BLaER1 treated with 17β-estradiol and CSF1 and Interleukin-3, amounts not matched to agents 10 nM and 100 nM (cell line): ENCODE results near the gene MLPH.

Source experiments
- H3K27ac ChIP-seq, 11 experiments: shearing (Covaris generic); formaldehyde crosslinking; 2 replicates each; pipeline ENCODE4 v1.8.1; 2022
- H3K27me3 ChIP-seq, 11 experiments: shearing (Covaris generic); formaldehyde crosslinking; 2 replicates each; pipeline ENCODE4 v1.8.1; 2022
- H3K36me3 ChIP-seq, 11 experiments: shearing (Covaris generic); formaldehyde crosslinking; 2 replicates each; pipeline ENCODE4 v1.8.1; 2022
- H3K4me1 ChIP-seq, 10 experiments: shearing (Covaris generic); formaldehyde crosslinking; 2 replicates each; pipeline ENCODE4 v1.8.1; 2022
- H3K4me2 ChIP-seq, 11 experiments: shearing (Covaris generic); formaldehyde crosslinking; 2 replicates each; pipeline ENCODE4 v1.8.1; 2022
- H3K4me3 ChIP-seq, 10 experiments: shearing (Covaris generic); formaldehyde crosslinking; 2 replicates each; pipeline ENCODE4 v1.8.1; 2022
- H3K9ac ChIP-seq, 11 experiments: shearing (Covaris generic); formaldehyde crosslinking; 2 replicates each; pipeline ENCODE4 v1.8.1; 2022
- H3K9me3 ChIP-seq, 11 experiments: shearing (Covaris generic); formaldehyde crosslinking; replicated peaks in 1 of 11; 2 replicates each; pipeline ENCODE4 v1.8.1; 2022
- H4K20me1 ChIP-seq, 11 experiments: shearing (Covaris generic); formaldehyde crosslinking; 2 replicates each; pipeline ENCODE4 v1.8.1; 2022
- Cebpa-rat ChIP-seq, 11 experiments: shearing (Covaris generic); IDR thresholded peaks; 2 replicates each; pipeline ENCODE4 v1.8.1; 2022

Gene MLPH

DNA sequence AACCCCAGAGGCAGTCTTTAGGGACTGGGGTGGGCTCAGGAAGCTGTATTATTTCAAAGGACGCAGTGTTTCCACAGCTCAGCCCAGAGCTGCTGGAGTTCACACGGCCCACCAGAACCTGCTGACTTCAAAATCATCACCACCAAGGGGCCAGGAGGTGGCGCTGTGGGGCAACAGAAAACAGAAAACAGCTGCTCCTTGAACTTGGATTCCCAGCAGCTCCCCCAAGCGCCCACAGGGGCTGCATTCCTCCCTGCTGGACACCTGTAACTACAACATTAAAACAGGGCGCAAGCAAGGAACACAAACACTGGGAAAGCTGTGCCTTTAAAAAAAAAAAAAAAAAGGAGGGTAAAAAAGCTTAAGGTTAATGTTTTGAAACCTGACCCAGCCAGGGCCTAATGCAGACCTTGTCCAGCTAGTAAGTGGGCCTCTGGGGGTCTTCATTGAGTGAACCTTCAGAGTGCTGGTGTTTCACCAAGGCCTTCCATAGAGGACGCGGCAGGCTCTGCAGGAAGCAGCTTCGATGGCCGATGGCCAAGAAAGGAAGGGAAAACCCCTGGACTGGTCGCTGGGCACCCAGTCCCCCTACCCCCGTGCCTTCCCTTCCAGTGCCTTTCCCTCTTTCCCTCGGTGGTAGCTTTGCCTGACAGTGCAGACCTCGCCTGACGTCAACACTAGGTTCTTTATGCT, 25.9 kb downstream of the MLPH start:
- Histone ChIP-seq H3K27ac (no peak overlapping the region; a peak in 1 of 22 replicates), H3K27me3 (peaks cover 0 to 12% (median 9%) of the 10 kb centered on the region in 11 experiments; a peak in 15 of 22 replicates), H3K4me2 (peak overlapping the region in 6 of 11 experiments; percentile 81 to 93 (median 91); a peak in 11 of 22 replicates), H4K20me1 (no peaks in the 10 kb centered on the region), H3K9ac (peak overlapping the region in 1 of 11 experiments; percentile 30; a peak in 1 of 22 replicates), H3K36me3 (no peaks in the 10 kb centered on the region), H3K4me1 (peaks cover 15 to 37% (median 36%) of the 10 kb centered on the region in 10 experiments), H3K9me3 (no peaks in the 10 kb centered on the region), H3K4me3 (no peak overlapping the region)
- no peak for TF ChIP-seq Cebpa-rat (IDR thresholded peaks at IDR 0.05)

DNA sequence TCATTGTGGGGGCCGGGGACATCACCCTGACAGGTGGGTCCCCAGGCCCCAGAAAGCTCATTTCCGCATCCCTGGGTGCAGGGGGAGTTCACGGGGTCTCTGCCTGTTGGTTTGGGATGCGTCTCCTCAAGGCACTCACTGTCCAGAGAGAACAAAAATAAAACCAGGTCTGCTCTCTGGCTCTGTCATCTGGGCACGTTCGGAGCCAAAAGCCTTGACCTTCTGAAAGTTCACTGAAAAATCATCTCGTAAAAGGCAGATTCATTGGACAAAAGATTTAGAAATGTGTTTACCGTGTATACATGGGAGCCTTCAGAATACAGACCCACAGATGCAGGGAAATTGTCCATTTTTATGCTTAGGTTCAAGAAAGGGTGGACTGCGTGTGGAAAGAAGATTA, 26.6 kb downstream of the MLPH start:
- no peaks in the 10 kb centered on the region for H3K9me3 ChIP-seq
- TF ChIP-seq Cebpa-rat (IDR thresholded peaks at IDR 0.05): no peak
- no peaks in the 10 kb centered on the region for H3K36me3 ChIP-seq
- peak overlapping the region in 7 of 11 experiments; percentile 79 to 93 (median 90); a peak in 12 of 22 replicates for H3K4me2 ChIP-seq
- H3K27ac ChIP-seq: peak overlapping the region in 1 of 11 experiments; percentile 53; a peak in 2 of 22 replicates
- H3K4me3 ChIP-seq: no peak overlapping the region
- H3K9ac ChIP-seq: peak overlapping the region in 3 of 11 experiments; percentile 30 to 66 (median 63); a peak in 6 of 22 replicates
- peaks cover 0 to 5% (median under 1%) of the 10 kb centered on the region in 11 experiments; a peak in 6 of 22 replicates for H3K27me3 ChIP-seq
- peaks cover 15 to 37% (median 36%) of the 10 kb centered on the region in 10 experiments for H3K4me1 ChIP-seq
- no peaks in the 10 kb centered on the region for H4K20me1 ChIP-seq

GRCh38 chr2:237514474-237515130, 27.6 kb downstream of the MLPH start:
- no peak overlapping the region for H3K4me3 ChIP-seq
- H4K20me1 ChIP-seq: no peaks in the 10 kb centered on the region
- no peak for TF ChIP-seq Cebpa-rat (IDR thresholded peaks at IDR 0.05)
- no peaks in the 10 kb centered on the region for H3K27me3 ChIP-seq
- peaks cover 15 to 37% (median 36%) of the 10 kb centered on the region in 10 experiments for H3K4me1 ChIP-seq
- H3K36me3 ChIP-seq: no peaks in the 10 kb centered on the region
- H3K9ac ChIP-seq: peak overlapping the region in 5 of 11 experiments; percentile 27 to 66 (median 46); a peak in 10 of 22 replicates
- peak overlapping the region; percentile 36 to 93 (median 81); a peak in 21 of 22 replicates for H3K4me2 ChIP-seq
- no peaks in the 10 kb centered on the region for H3K9me3 ChIP-seq
- H3K27ac ChIP-seq: peak overlapping the region in 2 of 11 experiments; percentile 39 to 53; a peak in 3 of 22 replicates

DNA sequence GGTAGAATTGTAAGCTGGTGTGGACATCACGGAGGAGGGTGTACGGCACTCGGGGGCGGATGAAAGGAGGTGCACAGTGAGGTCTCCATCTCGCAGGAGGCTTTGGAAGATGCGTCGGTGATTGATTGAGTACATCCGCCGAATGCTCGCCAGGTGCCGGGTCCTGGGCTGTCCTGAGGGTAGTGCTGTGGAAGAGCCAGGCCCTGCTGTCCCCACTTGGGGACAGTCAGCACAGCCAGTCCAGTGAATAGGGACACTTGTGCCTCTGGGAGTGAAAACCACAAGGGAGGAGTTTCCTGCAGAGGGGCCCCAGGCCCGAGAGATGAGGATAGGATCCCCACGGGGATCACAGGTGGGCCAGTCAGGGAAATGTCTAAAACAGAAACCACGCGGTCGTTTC, 28.1 kb downstream of the MLPH start:
- Histone ChIP-seq H3K4me2 (peak overlapping the region; percentile 36 to 93 (median 81)), H3K4me1 (peaks cover 15 to 37% (median 36%) of the 10 kb centered on the region in 10 experiments), H3K36me3 (no peaks in the 10 kb centered on the region), H3K27me3 (no peaks in the 10 kb centered on the region), H3K4me3 (no peak overlapping the region), H3K9ac (peak overlapping the region in 6 of 11 experiments; percentile 7 to 66 (median 46); a peak in 7 of 22 replicates), H4K20me1 (no peaks in the 10 kb centered on the region), H3K27ac (peak overlapping the region in 2 of 11 experiments; percentile 17 to 53; a peak in 3 of 22 replicates), H3K9me3 (no peaks in the 10 kb centered on the region)
- TF ChIP-seq Cebpa-rat (IDR thresholded peaks at IDR 0.05): no peak

DNA sequence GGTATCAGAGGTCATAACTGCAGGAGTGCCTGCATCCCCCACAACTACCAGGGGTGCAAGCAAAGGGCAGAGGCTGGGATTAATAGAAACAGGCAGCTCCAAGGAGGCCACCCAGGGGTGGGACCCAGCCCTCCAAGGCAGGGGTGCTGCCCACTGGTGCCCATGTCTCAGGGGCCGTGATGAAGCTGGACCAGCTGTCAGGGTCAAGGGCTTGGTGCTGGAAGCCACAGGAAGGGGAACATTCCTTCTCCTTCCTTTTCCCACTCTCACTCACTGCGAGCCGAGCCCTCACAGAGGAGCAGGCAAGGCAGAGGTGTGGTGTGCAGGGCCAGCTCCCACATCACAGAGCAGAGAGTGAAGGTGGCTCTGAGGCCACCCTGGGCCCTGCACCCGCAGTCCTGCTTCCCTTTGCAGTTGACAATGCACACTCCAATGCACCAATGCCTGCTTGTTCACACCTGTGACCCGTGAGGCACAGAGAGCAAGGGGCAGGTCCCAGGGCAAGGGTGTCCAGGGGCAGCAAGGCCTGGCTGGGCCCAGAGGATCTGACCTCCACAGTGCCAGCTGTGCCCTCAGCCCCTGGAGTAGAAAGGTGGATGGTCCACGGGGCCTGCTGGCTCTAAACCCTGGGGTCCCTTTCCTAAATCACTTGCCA, 28.7 kb downstream of the MLPH start:
- TF ChIP-seq Cebpa-rat (IDR thresholded peaks at IDR 0.05): no peak
- Histone ChIP-seq H3K4me3 (no peak overlapping the region; a peak in 1 of 20 replicates), H3K4me2 (peak overlapping the region; percentile 36 to 93 (median 81)), H3K9ac (peak overlapping the region in 4 of 11 experiments; percentile 7 to 66 (median 54); a peak in 5 of 22 replicates), H3K27me3 (no peaks in the 10 kb centered on the region), H3K36me3 (no peaks in the 10 kb centered on the region), H3K9me3 (no peaks in the 10 kb centered on the region), H3K27ac (peak overlapping the region in 3 of 11 experiments; percentile 17 to 53 (median 23); a peak in 5 of 22 replicates), H4K20me1 (no peaks in the 10 kb centered on the region), H3K4me1 (peaks cover 15 to 37% (median 36%) of the 10 kb centered on the region in 10 experiments)

DNA sequence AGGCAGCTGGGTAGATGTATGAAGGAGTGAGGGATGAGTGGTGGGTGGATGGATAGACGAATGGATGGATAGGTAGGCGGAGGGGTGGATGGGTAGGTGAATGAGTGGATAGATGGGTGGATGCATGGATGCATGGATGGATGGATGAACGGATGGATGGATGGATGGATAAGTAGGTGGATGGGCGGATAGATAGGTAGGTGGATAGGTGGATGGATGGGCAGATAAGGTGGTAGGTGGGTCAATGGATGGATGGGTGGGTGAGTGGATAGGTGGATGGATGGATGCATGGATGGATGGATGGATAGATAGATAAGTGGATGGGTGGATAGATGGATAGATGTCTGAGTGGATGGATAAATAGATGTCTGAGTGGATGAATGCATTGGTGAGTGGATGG, 30.1 kb downstream of the MLPH start:
- H3K27ac ChIP-seq: no peak overlapping the region
- no peak for TF ChIP-seq Cebpa-rat (IDR thresholded peaks at IDR 0.05)
- H3K4me2 ChIP-seq: no peak overlapping the region
- no peak overlapping the region for H3K4me3 ChIP-seq
- no peak overlapping the region for H3K9ac ChIP-seq
- H4K20me1 ChIP-seq: no peaks in the 10 kb centered on the region
- no peaks in the 10 kb centered on the region for H3K27me3 ChIP-seq
- no peaks in the 10 kb centered on the region for H3K9me3 ChIP-seq
- peaks cover 15 to 37% (median 36%) of the 10 kb centered on the region in 10 experiments for H3K4me1 ChIP-seq
- H3K36me3 ChIP-seq: no peaks in the 10 kb centered on the region

- no peaks in the 10 kb centered on the region for H3K27me3 ChIP-seq
- H3K9ac ChIP-seq: no peak overlapping the region
- H3K4me1 ChIP-seq: peaks cover 15 to 35% (median 34%) of the 10 kb centered on the region in 10 experiments
- no peak for TF ChIP-seq Cebpa-rat (IDR thresholded peaks at IDR 0.05)
- no peaks in the 10 kb centered on the region for H3K36me3 ChIP-seq
- H3K4me3 ChIP-seq: no peak overlapping the region
- H3K4me2 ChIP-seq: no peak overlapping the region
- no peaks in the 10 kb centered on the region for H3K9me3 ChIP-seq
- no peak overlapping the region for H3K27ac ChIP-seq
- no peaks in the 10 kb centered on the region for H4K20me1 ChIP-seq
Observed at GRCh38 chr2:237517990-237518389, 30.9 kb downstream of the MLPH start.

GRCh38 chr2:237519506-237520245, 32.6 kb downstream of the MLPH start:
- Histone ChIP-seq H4K20me1 (no peaks in the 10 kb centered on the region), H3K36me3 (no peaks in the 10 kb centered on the region), H3K4me2 (no peak overlapping the region), H3K4me3 (no peak overlapping the region), H3K27me3 (no peaks in the 10 kb centered on the region), H3K9ac (no peak overlapping the region), H3K9me3 (peaks cover 0 to 4% (median 0%) of the 10 kb centered on the region in 11 experiments; a peak in 1 of 22 replicates), H3K27ac (no peak overlapping the region), H3K4me1 (peaks cover 14 to 19% (median 17%) of the 10 kb centered on the region in 10 experiments)
- TF ChIP-seq Cebpa-rat (IDR thresholded peaks at IDR 0.05): no peak
